SJCRH30 (cell line): ENCODE results near the gene CHCHD6. TPM values are rescaled to one million over a fixed set of nuclear protein-coding genes. Genes with fewer than 3 reads are reported as not detected.

Source experiments
- DNase-seq, 2 experiments: peaks; one replicate each; pipeline ENCODE4 v3.0.0-alpha.2; 2015 to 2020
- H3K27ac ChIP-seq: fragments of 250-450 bp; sonication (Bioruptor Pico); 2 replicates; pipeline ENCODE4 v1.5.1; 2020; ENCODE audit warnings: mild to moderate bottlenecking, moderate library complexity
- H3K27me3 ChIP-seq: fragments of 250-450 bp; sonication (Bioruptor Pico); 2 replicates; pipeline ENCODE4 v1.5.1; 2020; ENCODE audit warnings: mild to moderate bottlenecking, moderate library complexity
- H3K36me3 ChIP-seq: fragments of 250-450 bp; sonication (Bioruptor Pico); 2 replicates; pipeline ENCODE4 v1.5.1; 2020; ENCODE audit warnings: mild to moderate bottlenecking, moderate library complexity
- H3K4me1 ChIP-seq: fragments of 250-450 bp; sonication (Bioruptor Pico); 2 replicates; pipeline ENCODE4 v1.5.1; 2020; ENCODE audit warnings: mild to moderate bottlenecking, moderate library complexity
- H3K4me3 ChIP-seq: fragments of 250-450 bp; sonication (Bioruptor Pico); 2 replicates; pipeline ENCODE4 v1.5.1; 2020; ENCODE audit warnings: mild to moderate bottlenecking, moderate library complexity
- H3K9me3 ChIP-seq: fragments of 250-450 bp; sonication (Bioruptor Pico); replicated peaks from 2 replicates; pipeline ENCODE4 v1.5.1; 2020; ENCODE audit warnings: mild to moderate bottlenecking, moderate library complexity
- total RNA-seq: library from RNA; depleted of rRNA; stranded (reverse); fragments of >200 nt; shearing (Covaris generic); gene quantifications from 2 replicates; pipeline ENCODE4 v1.2.3, GENCODE V29; 2014

Gene CHCHD6
- total RNA-seq, 1 experiment from 2014 or later: 24.2 TPM

- Histone ChIP-seq H3K4me3 (no peak overlapping the region), H3K9me3 (no peaks in the 10 kb centered on the region), H3K36me3 (no peaks in the 10 kb centered on the region), H3K27me3 (peaks cover 7% of the 10 kb centered on the region; the same call in 1 of the 2 replicates), H3K27ac (no peak overlapping the region), H3K4me1 (peaks cover 8% of the 10 kb centered on the region; the same call in 1 of the 2 replicates)
- no peak for DNase-seq
Measured at GRCh38 chr3:126679831-126680666, 24.0 kb upstream of the CHCHD6 start.

- Histone ChIP-seq H3K4me1 (peaks cover 15% of the 10 kb centered on the region), H3K9me3 (no peaks in the 10 kb centered on the region), H3K27ac (no peak overlapping the region), H3K4me3 (no peak overlapping the region), H3K27me3 (peaks cover 7% of the 10 kb centered on the region; the same call in 1 of the 2 replicates), H3K36me3 (no peaks in the 10 kb centered on the region)
- DNase-seq: no peak
Measured at GRCh38 chr3:126680667-126681055, 23.4 kb upstream of the CHCHD6 start.

DNA sequence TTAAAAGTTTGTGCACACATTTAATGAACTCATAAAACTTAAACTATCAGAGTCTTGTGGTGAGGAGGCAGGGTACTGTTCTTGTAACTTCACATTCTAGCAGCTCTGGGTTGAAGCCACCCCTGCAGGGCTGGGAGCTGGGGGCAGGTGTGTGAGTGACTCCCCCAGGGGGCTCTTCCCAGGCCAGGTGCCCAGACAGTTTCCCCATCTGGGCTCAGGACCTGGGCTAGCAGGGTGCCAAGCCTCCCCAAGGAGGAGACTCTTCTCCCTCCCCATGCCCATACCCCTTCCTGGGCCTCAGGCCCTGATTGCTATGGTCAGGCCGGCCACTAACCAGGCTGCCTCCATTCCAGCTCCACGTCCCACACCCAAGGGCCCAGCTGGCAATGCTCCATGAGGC is 22.0 kb upstream of the CHCHD6 start:
- no peak overlapping the region for H3K4me3 ChIP-seq
- no peaks in the 10 kb centered on the region for H3K36me3 ChIP-seq
- H3K27ac ChIP-seq: no peak overlapping the region
- H3K9me3 ChIP-seq: no peaks in the 10 kb centered on the region
- peaks cover 16% of the 10 kb centered on the region for H3K4me1 ChIP-seq
- no peak for DNase-seq
- peaks cover 7% of the 10 kb centered on the region; the same call in 1 of the 2 replicates for H3K27me3 ChIP-seq

GRCh38 chr3:126683069-126683468 is 21.0 kb upstream of the CHCHD6 start:
- Histone ChIP-seq H3K4me3 (no peak overlapping the region), H3K4me1 (peaks cover 16% of the 10 kb centered on the region), H3K36me3 (no peaks in the 10 kb centered on the region), H3K27me3 (peaks cover 1% of the 10 kb centered on the region; the same call in 1 of the 2 replicates), H3K9me3 (no peaks in the 10 kb centered on the region), H3K27ac (no peak overlapping the region)
- no peak for DNase-seq

DNA sequence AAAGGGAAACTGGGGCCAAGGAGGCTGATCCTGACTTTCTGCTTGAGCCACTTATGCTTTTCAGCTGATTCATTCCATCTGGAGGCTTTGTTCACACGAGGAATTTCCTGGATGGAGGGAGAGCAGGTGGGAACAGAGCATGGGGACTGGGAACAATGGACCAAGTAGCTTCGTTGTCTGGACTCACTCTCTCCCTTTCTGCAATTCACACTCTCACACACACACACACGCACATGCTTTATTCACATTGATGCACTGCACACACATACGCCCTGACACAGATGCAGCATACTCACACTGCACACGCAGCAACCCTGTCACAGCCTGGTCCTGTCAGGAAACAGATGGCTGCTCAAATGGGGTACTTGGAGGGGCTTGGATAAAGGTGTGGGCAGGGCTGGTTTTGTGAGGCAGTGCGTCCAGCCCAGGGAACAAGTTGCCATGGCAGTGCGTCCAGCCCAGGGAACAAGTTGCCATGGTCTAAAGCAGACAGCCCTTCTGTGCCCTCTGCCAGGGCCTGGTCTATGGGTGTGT is 19.8 kb upstream of the CHCHD6 start:
- H3K27me3 ChIP-seq: no peaks in the 10 kb centered on the region; the same call in 1 of the 2 replicates
- no peaks in the 10 kb centered on the region for H3K36me3 ChIP-seq
- peaks cover 16% of the 10 kb centered on the region for H3K4me1 ChIP-seq
- H3K4me3 ChIP-seq: no peak overlapping the region
- no peak overlapping the region for H3K27ac ChIP-seq
- peak in 1 of 2 experiments; percentile 49 for DNase-seq
- H3K9me3 ChIP-seq: no peaks in the 10 kb centered on the region; the same call in 1 of the 2 replicates

- H3K9me3 ChIP-seq: no peaks in the 10 kb centered on the region; the same call in 1 of the 2 replicates
- H3K4me1 ChIP-seq: peaks cover 16% of the 10 kb centered on the region
- no peaks in the 10 kb centered on the region; the same call in 1 of the 2 replicates for H3K27me3 ChIP-seq
- DNase-seq: peak; percentile 38 to 48
- H3K36me3 ChIP-seq: no peaks in the 10 kb centered on the region
- H3K4me3 ChIP-seq: no peak overlapping the region
- H3K27ac ChIP-seq: no peak overlapping the region
Measured at GRCh38 chr3:126685021-126685420, 19.0 kb upstream of the CHCHD6 start.

DNA sequence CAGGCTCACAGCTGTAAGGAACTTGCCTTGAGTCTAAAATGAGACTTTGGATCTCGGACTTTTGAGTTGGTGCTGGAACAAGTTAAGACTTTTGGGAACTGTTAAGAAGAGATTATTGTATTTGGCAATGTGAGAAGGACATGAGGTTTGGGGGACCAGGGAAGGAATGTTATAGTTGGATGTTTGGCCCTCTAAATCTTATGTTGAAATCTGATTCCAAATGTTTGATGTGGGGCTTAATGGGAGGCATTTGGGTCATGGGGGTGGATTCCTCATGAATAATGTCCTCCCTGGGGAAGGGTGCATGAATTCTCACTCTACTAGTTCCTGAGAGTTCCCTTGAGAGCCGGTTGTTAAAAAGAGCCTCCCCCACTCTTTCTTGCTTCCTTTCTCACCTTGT is 18.5 kb upstream of the CHCHD6 start:
- H3K27ac ChIP-seq: no peak overlapping the region
- peaks cover 16% of the 10 kb centered on the region for H3K4me1 ChIP-seq
- no peaks in the 10 kb centered on the region; the same call in 1 of the 2 replicates for H3K9me3 ChIP-seq
- H3K36me3 ChIP-seq: no peaks in the 10 kb centered on the region
- H3K4me3 ChIP-seq: no peak overlapping the region
- no peaks in the 10 kb centered on the region; the same call in 1 of the 2 replicates for H3K27me3 ChIP-seq
- DNase-seq: no peak

DNA sequence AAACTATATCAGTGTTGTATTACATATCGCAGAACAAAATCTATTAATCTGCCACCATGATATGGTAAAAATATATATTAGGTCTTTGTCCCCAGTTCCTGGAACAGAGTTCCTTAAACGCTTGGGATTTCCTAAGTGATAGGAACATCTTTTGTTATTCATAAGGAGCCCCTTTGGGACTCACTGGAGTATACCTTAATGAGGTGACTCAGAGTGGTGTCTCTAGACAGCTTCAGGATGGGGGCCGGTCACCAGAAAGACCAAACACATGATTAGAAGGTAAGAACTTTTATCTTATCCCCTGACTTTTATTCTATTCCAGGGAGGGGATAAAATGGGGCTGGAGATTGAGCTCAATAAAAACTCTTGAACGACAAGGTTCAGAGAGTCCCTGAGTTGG is 12.3 kb upstream of the CHCHD6 start:
- no peak overlapping the region for H3K4me3 ChIP-seq
- H3K4me1 ChIP-seq: peaks cover 10% of the 10 kb centered on the region
- DNase-seq: no peak
- H3K27me3 ChIP-seq: no peaks in the 10 kb centered on the region
- peaks cover 2% of the 10 kb centered on the region; the same call in 1 of the 2 replicates for H3K9me3 ChIP-seq
- no peak overlapping the region for H3K27ac ChIP-seq
- H3K36me3 ChIP-seq: no peaks in the 10 kb centered on the region

DNA sequence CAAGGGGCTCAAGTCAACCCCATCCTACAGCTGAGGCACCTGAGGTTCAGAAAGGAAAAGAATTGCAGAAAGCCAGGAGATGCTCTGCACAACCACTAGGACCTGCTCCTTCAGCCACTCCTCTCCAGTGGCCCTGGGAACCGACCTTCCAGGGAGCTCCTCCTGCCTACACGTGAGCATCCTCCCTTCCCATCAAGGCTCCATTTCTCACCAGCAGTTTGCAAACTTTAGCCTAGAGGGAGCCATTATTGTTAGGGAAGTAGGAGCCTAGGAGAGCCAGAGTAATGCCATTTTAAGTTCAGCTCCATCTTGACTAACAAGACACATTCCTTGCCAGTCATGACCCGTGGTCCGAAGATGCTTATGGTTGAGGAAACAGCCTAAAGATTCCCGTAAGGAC is 11.2 kb upstream of the CHCHD6 start:
- no peaks in the 10 kb centered on the region for H3K27me3 ChIP-seq
- H3K4me3 ChIP-seq: no peak overlapping the region
- H3K4me1 ChIP-seq: peaks cover 10% of the 10 kb centered on the region
- no peak for DNase-seq
- H3K36me3 ChIP-seq: no peaks in the 10 kb centered on the region
- H3K9me3 ChIP-seq: peaks cover 2% of the 10 kb centered on the region; the same call in 1 of the 2 replicates
- H3K27ac ChIP-seq: no peak overlapping the region

DNA sequence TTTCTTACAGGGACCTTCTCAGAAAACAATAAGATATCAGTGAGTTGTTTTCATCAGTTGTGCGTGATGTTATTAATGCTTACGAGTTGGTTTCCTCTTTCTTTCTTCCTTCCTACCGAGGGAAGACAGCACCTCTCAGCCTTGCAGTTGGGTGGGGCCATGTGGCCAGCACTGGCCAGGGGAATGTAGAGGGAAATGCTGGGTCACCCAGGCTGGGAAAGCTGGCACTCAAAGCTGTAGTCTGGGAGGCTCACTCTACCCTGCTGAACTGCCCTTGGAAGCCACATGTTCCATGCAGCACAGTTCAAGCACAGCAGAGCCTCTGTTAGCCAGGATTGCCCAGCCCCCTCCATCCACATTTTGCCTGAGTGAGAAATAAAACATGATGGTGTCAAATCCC is 10.1 kb upstream of the CHCHD6 start:
- H3K4me1 ChIP-seq: peaks cover 10% of the 10 kb centered on the region
- H3K27ac ChIP-seq: no peak overlapping the region
- DNase-seq: peak in 1 of 2 experiments; percentile 25
- H3K27me3 ChIP-seq: no peaks in the 10 kb centered on the region
- no peaks in the 10 kb centered on the region for H3K36me3 ChIP-seq
- H3K9me3 ChIP-seq: peaks cover 2% of the 10 kb centered on the region; the same call in 1 of the 2 replicates
- H3K4me3 ChIP-seq: no peak overlapping the region

- no peak for DNase-seq
Measured at GRCh38 chr3:126696701-126697267, 7.3 kb upstream of the CHCHD6 start.

GRCh38 chr3:126699011-126699410 is 5.0 kb upstream of the CHCHD6 start:
- DNase-seq: no peak

More at GRCh38 chr3:126696701-126697267, 7.3 kb upstream of the CHCHD6 start:
- no peaks in the 10 kb centered on the region for H3K27me3 ChIP-seq
- H3K4me1 ChIP-seq: peaks cover 10% of the 10 kb centered on the region
- no peak overlapping the region for H3K4me3 ChIP-seq
- H3K9me3 ChIP-seq: peaks cover 2% of the 10 kb centered on the region; the same call in 1 of the 2 replicates
- no peak overlapping the region for H3K27ac ChIP-seq
- H3K36me3 ChIP-seq: no peaks in the 10 kb centered on the region

GRCh38 chr3:126704494-126705214 is 614 bp downstream of the CHCHD6 start:
- Histone ChIP-seq H3K36me3 (peaks cover 4% of the 10 kb centered on the region; the same call in 1 of the 2 replicates), H3K27me3 (no peaks in the 10 kb centered on the region), H3K4me1 (no peaks in the 10 kb centered on the region), H3K27ac (no peak overlapping the region), H3K4me3 (peak overlapping the region; percentile 83), H3K9me3 (peaks cover 5% of the 10 kb centered on the region)
- no peak for DNase-seq

More at GRCh38 chr3:126699011-126699410, 5.0 kb upstream of the CHCHD6 start:
- Histone ChIP-seq H3K36me3 (no peaks in the 10 kb centered on the region), H3K4me1 (peaks cover 7% of the 10 kb centered on the region), H3K9me3 (peaks cover 2% of the 10 kb centered on the region; the same call in 1 of the 2 replicates), H3K27me3 (no peaks in the 10 kb centered on the region), H3K27ac (no peak overlapping the region), H3K4me3 (no peak overlapping the region)

GRCh38 chr3:126706631-126707030 is 2.6 kb downstream of the CHCHD6 start:
- Histone ChIP-seq H3K4me1 (no peaks in the 10 kb centered on the region), H3K9me3 (peaks cover 7% of the 10 kb centered on the region), H3K36me3 (peaks cover 4% of the 10 kb centered on the region; the same call in 1 of the 2 replicates), H3K4me3 (no peak overlapping the region), H3K27me3 (no peaks in the 10 kb centered on the region), H3K27ac (no peak overlapping the region)
- no peak for DNase-seq
